Measurements from ENCODE around the gene WDR77. TPM values are rescaled to one million over a fixed set of nuclear protein-coding genes. Genes with fewer than 3 reads are reported as not detected.

WDR77 gene
- 15.8 and 24.3 TPM in 2 replicates for total RNA-seq

GRCh38 chr1:111448918-111449702 lies at the start of gene WDR77, which contains the start of gene ATP5PB:
Gene WDR77 (minus strand): TSS chr1:111449256. CDS start chr1:111449169, 87 bp downstream.
Gene ATP5PB (plus strand): TSS chr1:111449464. CDS start chr1:111449542, 78 bp downstream.

Other genes starting within 250 kb of the WDR77 start
- gene DENND2D, start 248.6 kb downstream of the WDR77 start, total RNA-seq, result 2.6 and 5.3 TPM in 2 replicates
- gene CHI3L2, start 221.5 kb downstream of the WDR77 start, total RNA-seq, result 0.85 and 8.5 TPM in 2 replicates
- not detected in 2 replicates for gene CHIA, start 158.4 kb downstream of the WDR77 start, total RNA-seq
- gene OVGP1, start 21.5 kb downstream of the WDR77 start, total RNA-seq, result 0.47 and 0.51 TPM in 2 replicates
- 196 and 205 TPM in 2 replicates for gene ATP5PB, start 208 bp upstream of the WDR77 start, total RNA-seq
- gene C1orf162, start 24.7 kb upstream of the WDR77 start, total RNA-seq, result not detected in 2 replicates
- gene ADORA3, start 54.4 kb upstream of the WDR77 start, total RNA-seq, result not detected in 2 replicates
- not detected in 2 replicates for gene TMIGD3, start 54.4 kb upstream of the WDR77 start, total RNA-seq
- 20.4 and 21.4 TPM in 2 replicates for gene RAP1A, start 170.5 kb upstream of the WDR77 start, total RNA-seq

All from pericardium fibroblast (primary cell).